Subcutaneous adipose tissue (tissue), 4 donors: ENCODE results near the gene PDE4B. TPM values are rescaled to one million over a fixed set of nuclear protein-coding genes. Genes with fewer than 3 reads are reported as not detected.

Experiments
- total RNA-seq, 4 donors: library from RNA; depleted of rRNA; stranded (reverse); fragments of >200 nt; gene quantifications; one replicate each; pipeline ENCODE4 v1.1.0, GENCODE V29; 2016
- TF ChIP-seq, protein P1 (sequence below): fragments of 450-650 bp; IDR thresholded peaks from one replicate; pipeline ENCODE4 v1.5.1; 2016; ENCODE audit warnings: low read depth, mild to moderate bottlenecking, control low read depth, antibody characterized with exemption, moderate library complexity

Gene PDE4B
- total RNA-seq, 4 donors from 2014 or later = 8.5 to 31.8 (median 15.5) TPM

DNA sequence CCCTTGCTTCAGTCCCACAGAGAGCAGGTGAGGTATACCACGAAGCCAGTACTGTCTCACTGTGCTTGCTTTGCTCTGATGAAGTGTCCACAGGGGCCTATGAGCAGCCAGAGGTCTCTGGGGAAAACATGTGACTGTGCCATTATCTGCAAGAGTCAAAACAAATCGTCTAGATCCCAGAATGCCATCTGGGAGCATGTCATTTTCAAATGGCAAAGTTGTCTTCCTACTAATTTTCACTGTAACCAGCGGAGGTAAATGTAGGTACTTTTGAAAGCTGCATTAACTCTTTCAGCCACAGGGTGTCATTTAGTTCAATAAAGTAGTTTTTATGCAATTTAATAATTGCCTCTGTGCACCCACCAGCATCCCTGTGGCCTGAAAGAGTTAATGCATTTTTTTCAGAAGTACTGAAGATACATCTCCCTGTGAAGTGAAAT, 567.6 kb downstream of the PDE4B start:
- TF ChIP-seq, protein P1, sequence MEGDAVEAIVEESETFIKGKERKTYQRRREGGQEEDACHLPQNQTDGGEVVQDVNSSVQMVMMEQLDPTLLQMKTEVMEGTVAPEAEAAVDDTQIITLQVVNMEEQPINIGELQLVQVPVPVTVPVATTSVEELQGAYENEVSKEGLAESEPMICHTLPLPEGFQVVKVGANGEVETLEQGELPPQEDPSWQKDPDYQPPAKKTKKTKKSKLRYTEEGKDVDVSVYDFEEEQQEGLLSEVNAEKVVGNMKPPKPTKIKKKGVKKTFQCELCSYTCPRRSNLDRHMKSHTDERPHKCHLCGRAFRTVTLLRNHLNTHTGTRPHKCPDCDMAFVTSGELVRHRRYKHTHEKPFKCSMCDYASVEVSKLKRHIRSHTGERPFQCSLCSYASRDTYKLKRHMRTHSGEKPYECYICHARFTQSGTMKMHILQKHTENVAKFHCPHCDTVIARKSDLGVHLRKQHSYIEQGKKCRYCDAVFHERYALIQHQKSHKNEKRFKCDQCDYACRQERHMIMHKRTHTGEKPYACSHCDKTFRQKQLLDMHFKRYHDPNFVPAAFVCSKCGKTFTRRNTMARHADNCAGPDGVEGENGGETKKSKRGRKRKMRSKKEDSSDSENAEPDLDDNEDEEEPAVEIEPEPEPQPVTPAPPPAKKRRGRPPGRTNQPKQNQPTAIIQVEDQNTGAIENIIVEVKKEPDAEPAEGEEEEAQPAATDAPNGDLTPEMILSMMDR = no peak

DNA sequence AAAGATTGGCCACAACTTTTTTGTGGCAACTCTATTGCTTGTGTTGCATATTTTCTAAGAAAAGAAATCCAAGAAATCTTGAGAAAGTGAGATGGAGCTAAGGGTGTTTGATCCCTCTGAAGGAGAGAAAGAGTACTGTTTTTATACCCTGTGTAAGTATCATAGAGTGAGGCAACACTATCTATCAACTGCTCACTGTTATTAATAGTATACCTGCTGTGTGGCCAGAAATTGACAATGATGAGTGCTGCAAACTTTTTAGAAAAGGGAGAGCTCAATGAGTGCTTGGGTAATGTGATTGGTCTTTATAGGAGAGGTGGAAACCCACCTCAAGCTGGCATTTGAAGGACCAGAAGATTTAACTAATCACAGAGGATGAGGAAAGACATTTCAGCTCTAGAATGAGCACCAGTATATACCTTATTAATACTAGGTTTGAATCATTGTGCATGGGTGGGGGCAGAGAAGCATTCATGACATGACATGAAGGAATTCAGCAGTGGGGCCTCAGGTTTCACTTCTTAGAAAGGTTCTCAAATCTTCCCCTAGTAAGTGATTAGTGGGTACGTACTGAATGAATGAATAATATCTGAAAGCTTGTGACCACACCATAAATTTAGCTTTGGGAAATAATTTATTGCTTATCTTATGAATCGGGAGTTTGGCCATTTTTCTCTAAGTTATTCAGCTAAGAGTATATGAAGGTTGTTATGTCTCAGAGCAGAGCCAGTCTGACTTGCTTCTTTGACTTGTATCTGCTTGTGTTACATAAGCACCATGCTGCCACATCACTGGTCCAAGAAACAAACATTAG, 572.1 kb downstream of the PDE4B start:
- TF ChIP-seq, protein P1 = no peak

- TF ChIP-seq, protein P1 = no peak
Observed at GRCh38 chr1:66365635-66366034, 572.9 kb downstream of the PDE4B start.

DNA sequence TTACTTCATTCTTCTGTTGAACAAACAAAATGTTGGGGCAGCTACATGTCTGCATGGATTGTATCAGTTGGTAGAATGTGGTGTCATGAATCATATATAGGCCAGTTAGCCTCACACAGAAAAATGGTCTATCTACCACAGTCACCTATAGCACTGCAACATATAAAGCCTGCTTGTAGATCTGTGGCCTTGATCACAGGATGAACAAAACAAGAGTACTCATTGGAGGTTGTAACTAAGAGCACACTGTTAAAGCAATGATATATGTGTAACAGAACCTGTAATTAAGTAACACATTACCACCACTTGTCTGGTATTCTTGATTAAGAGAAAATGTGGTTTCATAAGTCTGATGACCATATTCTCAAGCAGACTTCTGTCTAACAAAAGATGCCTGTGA, 573.9 kb downstream of the PDE4B start:
- TF ChIP-seq, protein P1 = no peak

DNA sequence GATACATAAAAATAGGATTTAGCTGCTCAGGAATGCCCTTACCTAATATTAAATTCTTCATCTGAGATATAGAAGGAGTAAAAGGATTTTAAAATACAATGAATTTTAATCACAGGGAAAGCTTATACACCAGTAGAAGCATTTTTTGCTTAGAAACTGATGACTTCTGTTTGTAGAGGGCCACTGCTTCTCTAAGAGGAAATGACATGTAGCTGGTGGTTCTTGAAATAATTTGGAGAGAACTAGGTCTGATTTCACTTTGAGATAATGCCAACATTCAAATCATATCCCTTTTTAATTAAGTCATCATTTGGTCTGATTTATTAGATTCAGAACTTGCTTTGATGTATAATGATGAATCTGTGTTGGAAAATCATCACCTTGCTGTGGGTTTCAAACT, 574.7 kb downstream of the PDE4B start:
- TF ChIP-seq, protein P1 = no peak

GRCh38 chr1:66368261-66368660, 575.6 kb downstream of the PDE4B start:
- TF ChIP-seq, protein P1 = no peak

GRCh38 chr1:66370462-66370971, 577.8 kb downstream of the PDE4B start:
- TF ChIP-seq, protein P1 = no peak
